ENCODE measurements around the gene AAMP.

Gene AAMP

GRCh38 chr2:218301176-218301819, 31.4 kb upstream of the AAMP start:
- CTCF ChIA-PET: interaction anchor here (0.7 to 4.4 kb wide), 38 partner anchors 8 to 609 kb away, joined by 3 to 76 read pairs (median 4); partner anchors contain the start of genes AAMP, CATIP, PNKD and TMBIM1
- peak; percentile 76 for DNase-seq (ENCODE audit: extremely low spot score)
- POLR2A ChIA-PET: interaction anchor here (0.6 kb wide), 1 partner anchor 60 kb away, joined by 3 read pairs; no protein-coding TSS in a partner anchor

GRCh38 chr2:218300141-218300540, 30.2 kb upstream of the AAMP start:
- DNase-seq (ENCODE audit: extremely low spot score): no peak
- CTCF ChIA-PET: interaction anchor here (1.0 to 5.5 kb wide), 7 partner anchors 7 to 96 kb away, joined by 3 to 30 read pairs (median 6); partner anchors contain the start of gene CATIP
- POLR2A ChIA-PET: interaction anchor here (0.6 kb wide), 1 partner anchor 40 kb away, joined by 4 read pairs; no protein-coding TSS in a partner anchor
- TF ChIP-seq CTCF (IDR thresholded peaks at IDR 0.05; ENCODE audit: control extremely low read depth, extremely low read depth, low read depth, missing control alignments): no peak

More at GRCh38 chr2:218301176-218301819, 31.4 kb upstream of the AAMP start:
- TF ChIP-seq CTCF (IDR thresholded peaks at IDR 0.05; ENCODE audit: control extremely low read depth, extremely low read depth, low read depth, missing control alignments): peak; percentile 91

- ChIA-PET POLR2A (no interaction called here), CTCF (interaction anchor here (0.8 to 5.5 kb wide), 7 partner anchors 9 to 111 kb away, joined by 3 to 30 read pairs (median 4); partner anchors contain the start of gene CATIP)
- DNase-seq (ENCODE audit: extremely low spot score): no peak
- no peak for TF ChIP-seq CTCF (IDR thresholded peaks at IDR 0.05; ENCODE audit: control extremely low read depth, extremely low read depth, low read depth, missing control alignments)
Measured at GRCh38 chr2:218298314-218298875, 28.5 kb upstream of the AAMP start.

- ChIA-PET POLR2A (no interaction called here), CTCF (interaction anchor here (0.8 to 5.5 kb wide), 7 partner anchors 10 to 63 kb away, joined by 3 to 22 read pairs (median 5); partner anchors contain the start of gene CATIP)
- DNase-seq (ENCODE audit: extremely low spot score): no peak
- no peak for TF ChIP-seq CTCF (IDR thresholded peaks at IDR 0.05; ENCODE audit: control extremely low read depth, extremely low read depth, low read depth, missing control alignments)
Measured at GRCh38 chr2:218296847-218297246, 26.9 kb upstream of the AAMP start.

GRCh38 chr2:218296200-218296599, 26.3 kb upstream of the AAMP start:
- DNase-seq (ENCODE audit: extremely low spot score): no peak
- TF ChIP-seq CTCF (IDR thresholded peaks at IDR 0.05; ENCODE audit: control extremely low read depth, extremely low read depth, low read depth, missing control alignments): no peak
- POLR2A ChIA-PET: no interaction called here
- CTCF ChIA-PET: interaction anchor here (0.8 to 5.5 kb wide), 8 partner anchors 9 to 64 kb away, joined by 3 to 22 read pairs (median 4); partner anchors contain the start of gene CATIP

- no peak for TF ChIP-seq CTCF (IDR thresholded peaks at IDR 0.05; ENCODE audit: control extremely low read depth, extremely low read depth, low read depth, missing control alignments)
- POLR2A ChIA-PET: no interaction called here
- CTCF ChIA-PET: interaction anchor here (1.6 to 5.5 kb wide), 3 partner anchors 12 to 62 kb away, joined by 3 to 22 read pairs (median 14); partner anchors contain the start of gene CATIP
Measured at GRCh38 chr2:218295029-218295428, 25.1 kb upstream of the AAMP start.

More at GRCh38 chr2:218295029-218295428, 25.1 kb upstream of the AAMP start:
- DNase-seq (ENCODE audit: extremely low spot score): no peak
